DMS79 (cell line): ENCODE results near the gene ARHGEF37.

ENCODE experiments used
- DNase-seq: peaks from one replicate; lab custom pipeline; 2025; lab: John Stamatoyannopoulos, UW

Gene ARHGEF37

GRCh38 chr5:149628846-149629388 is 47.6 kb downstream of the ARHGEF37 start:
- DNase-seq: no peak

DNA sequence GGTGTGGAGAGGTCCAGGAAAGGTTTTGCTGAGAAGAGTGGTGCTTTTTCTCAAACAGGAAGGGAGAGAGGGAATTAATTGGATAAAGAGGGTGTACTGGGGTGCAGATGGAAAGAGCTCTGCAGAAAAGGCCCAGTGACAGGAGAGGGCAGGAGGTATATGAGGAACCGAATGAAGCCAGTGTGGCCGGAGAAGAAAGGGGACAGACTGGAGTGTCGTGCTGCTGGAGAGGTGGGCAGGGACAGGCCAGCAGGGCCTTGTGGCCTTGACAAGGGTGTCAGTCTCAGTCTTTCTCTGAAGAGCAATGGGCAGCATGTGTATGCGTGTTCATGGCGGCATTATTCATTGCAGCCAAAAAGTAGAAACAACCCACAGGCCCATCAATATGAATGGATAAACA is 48.1 kb downstream of the ARHGEF37 start:
- no peak for DNase-seq

- no peak for DNase-seq
Measured at GRCh38 chr5:149630337-149630736, 49.0 kb downstream of the ARHGEF37 start.

DNA sequence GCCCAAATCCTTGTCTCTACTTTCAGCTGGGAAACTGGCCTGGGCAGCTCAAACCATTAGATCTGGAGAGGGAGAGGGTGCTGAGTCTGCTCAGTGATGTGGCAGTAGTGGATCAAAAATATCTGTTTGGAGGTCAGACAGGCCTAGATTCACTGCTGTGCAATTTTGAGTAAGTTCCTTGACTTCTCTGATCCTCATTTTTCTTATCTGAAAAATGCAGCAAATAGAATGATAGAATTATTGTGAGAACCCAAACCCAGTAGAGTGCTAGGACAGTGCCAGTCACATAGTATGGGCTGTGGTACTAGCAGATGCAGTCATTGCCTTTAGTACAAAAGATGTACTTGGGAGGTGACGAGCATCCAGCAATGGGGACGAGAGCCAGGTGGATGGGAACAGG is 50.2 kb downstream of the ARHGEF37 start:
- DNase-seq: no peak

DNA sequence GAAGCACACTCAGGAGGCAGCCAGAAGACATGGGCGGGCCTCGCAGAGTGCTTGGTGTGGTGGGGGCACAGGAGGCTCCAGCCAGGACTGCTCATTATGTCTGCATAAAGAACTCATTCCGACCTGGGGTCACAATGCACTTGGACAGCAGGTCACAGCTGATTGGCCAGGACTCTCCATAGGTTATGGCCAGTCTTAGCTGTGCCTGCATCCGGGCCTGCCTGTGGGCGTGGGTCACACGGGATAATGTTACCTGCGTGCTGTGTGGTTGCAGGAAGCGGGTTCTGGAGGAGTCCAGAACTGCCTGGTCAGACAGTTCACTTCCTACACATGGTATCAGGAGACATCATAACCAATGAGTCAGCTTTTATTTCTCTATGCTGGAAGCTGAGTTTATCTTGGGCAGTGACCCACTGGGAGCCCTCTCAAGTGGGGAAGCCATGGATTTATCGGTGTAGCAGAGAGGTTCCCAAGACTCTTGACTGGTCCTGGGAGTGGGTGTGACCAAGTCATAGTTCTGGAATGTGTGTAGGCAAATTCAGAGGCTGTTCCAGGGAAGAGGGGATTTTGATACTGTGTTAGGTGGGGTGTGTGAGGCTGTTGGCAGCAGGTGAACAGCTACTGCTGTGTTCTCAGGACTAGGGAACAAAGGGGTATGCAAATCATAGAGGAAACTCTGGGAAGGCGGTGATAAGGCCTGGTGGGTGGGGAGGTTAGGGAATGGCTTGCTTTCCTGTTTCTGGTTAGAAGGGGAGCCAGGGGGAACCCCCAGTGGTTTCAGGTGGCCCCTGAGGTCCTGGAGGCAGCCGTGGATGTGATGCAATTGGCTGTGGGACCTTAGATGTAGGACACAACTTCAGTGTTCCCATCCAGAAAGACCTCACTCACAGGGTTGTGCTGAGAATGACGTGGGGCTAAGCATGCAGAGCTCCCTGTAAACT is 51.3 kb downstream of the ARHGEF37 start:
- no peak for DNase-seq

GRCh38 chr5:149633476-149634350 is 52.4 kb downstream of the ARHGEF37 start:
- no peak for DNase-seq

DNA sequence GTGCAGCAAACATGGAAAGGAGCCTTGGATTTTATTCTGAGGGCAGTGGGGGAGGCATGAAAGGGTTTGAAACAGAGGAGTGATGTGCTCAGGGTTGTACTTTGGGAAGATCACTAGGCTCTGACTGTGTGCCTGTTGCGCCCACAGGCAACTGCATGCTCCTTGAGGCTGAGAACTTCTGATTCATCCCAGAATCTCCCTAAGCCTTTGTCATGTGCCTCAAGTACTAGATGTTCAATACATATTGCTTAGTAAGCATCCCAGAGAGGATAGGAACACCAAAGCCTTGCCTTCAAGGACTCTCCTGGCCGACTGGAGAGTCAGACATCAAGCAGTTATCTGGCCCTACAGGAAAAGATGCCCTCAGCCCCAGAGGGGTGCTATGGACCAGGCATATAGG is 54.1 kb downstream of the ARHGEF37 start:
- DNase-seq: no peak

DNA sequence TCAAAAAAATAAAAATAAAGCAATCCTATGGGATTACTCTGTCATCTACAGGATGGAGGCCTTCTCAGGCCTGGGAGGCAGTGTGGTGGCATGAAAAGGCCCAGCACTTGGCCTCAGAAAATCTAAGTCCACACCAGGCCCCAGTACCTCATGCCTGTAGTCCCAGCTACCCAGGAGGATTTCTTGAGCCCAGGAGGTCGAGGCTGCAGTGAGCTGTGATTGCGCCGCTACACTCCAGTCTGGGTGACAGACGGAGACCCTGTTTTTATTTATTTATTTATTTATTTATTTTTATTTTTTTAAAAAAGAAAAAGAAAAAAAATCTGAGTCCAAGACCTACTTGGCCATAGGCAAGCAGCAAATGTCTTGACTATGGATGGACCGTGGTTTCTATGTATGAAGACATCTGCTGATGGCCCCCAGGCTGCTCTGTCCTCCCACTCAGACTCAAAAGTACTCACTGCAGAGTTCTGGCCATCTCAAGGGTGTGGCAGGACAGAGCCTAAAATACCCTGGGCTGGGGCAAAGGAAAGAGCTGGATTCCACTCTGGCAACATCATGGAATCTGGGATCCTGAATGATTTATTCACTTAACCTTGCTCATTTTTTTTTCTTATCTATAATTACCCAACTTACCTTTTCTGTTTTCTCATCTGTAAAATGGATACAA is 55.0 kb downstream of the ARHGEF37 start:
- no peak for DNase-seq

DNA sequence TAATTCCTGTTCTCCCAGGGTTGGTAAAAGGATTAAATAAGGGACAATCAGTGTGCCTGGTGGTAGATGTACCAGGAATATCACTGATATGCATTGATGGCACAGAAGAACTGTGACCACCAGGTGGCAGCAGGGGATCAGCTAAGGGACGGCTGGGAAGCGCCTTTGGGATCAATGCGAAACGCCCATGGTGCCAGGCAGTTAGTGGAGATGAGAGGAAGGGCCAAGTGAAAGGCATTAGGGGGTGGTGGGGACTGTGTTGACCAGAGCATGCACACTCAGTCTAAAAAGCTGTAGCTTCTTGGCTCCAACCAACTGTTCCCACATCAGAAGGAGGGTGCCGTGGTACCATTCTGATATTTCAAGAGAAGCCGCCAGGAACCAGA is 55.6 kb downstream of the ARHGEF37 start:
- DNase-seq: no peak

GRCh38 chr5:149638136-149638535 is 56.8 kb downstream of the ARHGEF37 start:
- no peak for DNase-seq

DNA sequence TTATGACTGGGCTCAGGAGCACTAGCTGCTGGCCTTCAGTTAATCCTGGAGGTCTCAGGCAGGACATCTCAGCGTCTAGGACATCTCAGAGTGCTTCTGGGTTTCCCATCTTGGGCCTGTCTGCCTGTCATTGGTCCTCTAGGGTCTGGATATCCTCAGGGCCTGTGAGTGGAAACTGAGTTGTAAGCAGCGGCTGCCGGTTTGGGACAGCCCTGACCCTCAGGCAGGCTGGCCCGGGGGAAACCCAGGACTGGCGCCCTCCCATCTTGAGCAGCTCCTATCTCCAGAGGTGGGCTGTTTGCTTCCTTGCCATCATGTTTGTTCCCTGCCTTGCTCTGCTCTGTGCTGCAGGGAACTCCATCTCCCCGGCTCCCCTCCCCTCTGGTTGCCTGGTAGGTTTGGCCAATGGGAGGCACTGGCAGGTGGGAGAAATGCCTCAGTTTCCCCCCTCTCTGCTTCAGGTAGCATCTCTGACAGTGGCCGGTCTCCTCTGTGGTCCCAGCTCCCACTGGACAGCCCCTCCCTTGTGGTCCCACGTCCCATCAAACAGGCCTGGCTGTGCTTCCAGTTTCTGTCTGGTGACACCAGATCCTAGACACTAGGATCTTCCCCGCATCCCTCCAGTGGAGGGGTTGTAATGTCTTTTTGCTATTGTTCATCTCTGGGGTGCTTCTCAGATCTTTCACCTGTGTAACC is 57.4 kb downstream of the ARHGEF37 start:
- DNase-seq: no peak

DNA sequence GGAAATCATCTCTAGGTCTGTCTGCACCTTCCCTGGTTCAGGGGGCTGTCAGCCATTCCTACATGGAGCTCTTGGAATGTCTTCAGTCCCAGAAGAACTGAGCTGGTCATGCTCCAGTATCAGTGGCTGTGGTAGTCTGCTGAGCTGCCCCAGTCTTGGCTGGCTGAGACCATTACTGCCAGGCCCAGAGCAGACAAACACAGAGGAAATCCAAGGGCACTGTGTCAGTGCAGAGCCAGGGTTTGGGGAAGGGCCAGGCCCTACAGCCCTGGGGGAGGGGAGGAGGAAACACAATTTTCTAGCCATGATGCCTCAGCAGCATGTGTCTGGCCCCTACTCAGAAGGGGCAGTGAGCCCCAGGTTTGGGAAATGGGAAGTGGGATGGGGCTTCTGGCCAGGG is 58.4 kb downstream of the ARHGEF37 start:
- DNase-seq: no peak

GRCh38 chr5:149640350-149640999 is 59.2 kb downstream of the ARHGEF37 start:
- DNase-seq: no peak

DNA sequence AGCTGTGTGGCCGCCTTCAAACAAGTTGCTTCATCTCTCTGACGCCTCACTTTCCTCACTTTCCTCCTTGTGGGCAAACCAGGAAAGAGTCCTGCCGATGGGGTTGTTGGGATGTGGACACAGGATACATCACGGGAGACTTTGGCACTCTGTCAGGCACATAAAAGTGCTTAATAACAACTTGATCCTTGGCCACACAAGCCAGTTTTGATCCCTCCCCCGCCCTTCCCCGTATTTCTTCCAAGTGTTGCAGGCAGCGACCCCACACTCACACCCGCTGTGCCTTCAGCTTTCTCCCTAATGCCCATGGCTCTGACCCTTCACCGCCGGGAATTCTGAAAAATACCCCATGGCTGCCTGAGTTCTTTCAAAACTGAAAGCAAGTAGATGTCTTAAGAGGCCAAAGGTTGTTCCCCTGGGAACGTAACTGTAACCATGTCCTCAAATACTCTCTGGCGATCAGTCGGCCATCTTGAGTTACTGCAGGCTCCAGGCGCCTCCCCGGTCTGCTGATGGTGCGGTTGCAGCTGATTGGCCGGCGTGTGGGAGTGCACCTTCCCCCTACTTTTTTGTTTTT is 59.8 kb downstream of the ARHGEF37 start:
- DNase-seq: no peak

DNA sequence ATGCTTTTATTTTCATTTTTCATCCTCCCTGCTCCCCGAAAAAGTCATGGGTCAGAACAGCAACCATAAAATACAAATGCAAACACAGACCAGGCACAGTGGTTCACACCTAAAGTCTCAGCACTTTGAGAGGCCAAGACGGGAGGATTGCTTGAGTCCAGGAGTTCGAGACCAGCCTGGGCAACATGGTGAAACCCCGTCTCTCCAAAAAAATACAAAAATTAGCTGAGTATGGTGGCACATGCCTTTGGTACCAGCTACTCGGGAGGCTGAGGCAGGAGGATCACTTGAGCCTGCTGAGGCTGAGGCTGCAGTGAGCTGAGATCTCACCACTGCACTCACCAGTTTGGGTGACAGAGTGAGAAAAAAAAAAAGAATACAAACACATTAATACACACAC is 60.3 kb downstream of the ARHGEF37 start:
- no peak for DNase-seq

- DNase-seq: no peak
Measured at GRCh38 chr5:149643781-149644180, 62.5 kb downstream of the ARHGEF37 start.

DNA sequence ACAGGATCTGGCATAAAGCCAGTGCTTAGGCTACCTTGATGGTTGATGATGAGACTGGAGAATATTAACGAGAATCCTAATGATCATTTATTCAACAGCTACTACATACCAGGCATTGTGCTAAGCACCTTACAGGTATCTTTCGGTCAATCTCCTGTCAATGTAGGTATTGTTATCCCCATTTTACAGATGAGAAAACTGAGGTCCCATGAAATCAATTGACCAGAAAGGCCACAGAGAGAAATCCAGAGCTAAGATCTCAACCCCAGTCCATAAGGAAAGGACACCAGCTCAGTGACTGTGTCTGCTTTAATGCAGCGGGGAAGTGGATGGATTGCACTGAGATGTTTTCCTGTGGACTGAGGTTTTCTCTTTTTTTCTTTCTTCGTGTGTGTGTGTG is 63.3 kb downstream of the ARHGEF37 start:
- no peak for DNase-seq

GRCh38 chr5:149645236-149645635 is 63.9 kb downstream of the ARHGEF37 start:
- no peak for DNase-seq

DNA sequence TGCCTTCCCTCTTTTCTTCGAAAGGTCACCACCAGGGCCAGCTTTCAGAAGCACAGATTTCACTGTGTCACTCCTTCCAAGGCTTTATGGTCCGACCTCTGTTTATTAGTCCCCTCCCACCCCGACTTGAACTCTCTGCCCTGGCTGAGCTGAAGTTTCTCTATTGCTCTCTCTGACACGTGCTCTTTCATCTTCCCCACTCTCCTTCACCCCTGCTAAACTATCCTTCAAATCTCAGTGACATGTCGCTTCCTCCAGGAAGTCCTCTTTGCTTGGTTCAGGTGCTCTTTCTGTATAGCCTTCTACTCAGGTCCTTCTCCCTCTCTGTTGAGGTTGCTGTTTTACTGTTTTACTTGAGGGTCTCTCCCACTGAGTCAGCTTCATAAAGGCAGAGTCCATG is 64.4 kb downstream of the ARHGEF37 start:
- no peak for DNase-seq

DNA sequence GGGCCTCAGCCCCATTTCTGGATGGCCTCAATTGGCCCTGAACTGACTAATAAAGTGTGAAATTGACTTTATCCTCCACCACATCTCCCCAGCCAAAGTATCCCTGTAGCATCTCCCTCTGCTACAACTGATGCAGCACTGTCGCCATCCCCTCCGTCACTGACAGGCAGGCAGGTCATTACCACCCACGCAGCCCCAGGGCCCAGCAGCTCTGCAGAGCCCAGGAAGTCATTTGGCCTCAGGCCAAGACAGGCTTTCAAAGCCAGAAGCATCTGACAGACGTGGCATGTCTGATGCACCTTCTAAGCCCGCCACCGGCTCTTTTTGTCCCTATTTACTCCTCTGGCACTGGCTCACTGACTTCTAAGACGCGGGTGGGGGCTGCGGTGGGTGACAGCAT is 65.3 kb downstream of the ARHGEF37 start:
- no peak for DNase-seq

GRCh38 chr5:149647334-149647733 is 66.0 kb downstream of the ARHGEF37 start:
- DNase-seq: no peak
